HepG2 (cell line): ENCODE data around the gene UQCRHL. TPM values are rescaled to one million over a fixed set of nuclear protein-coding genes. Genes with fewer than 3 reads are reported as not detected.

Source experiments
- BORCS8-MEF2B ChIP-seq: sonication (generic); formaldehyde crosslinking; IDR thresholded peaks from 2 replicates; pipeline ENCODE4 v1.8.0; 2022; ENCODE audit warnings: mild to moderate bottlenecking, missing genetic modification reagents
- FOXM1 ChIP-seq: sonication (generic); formaldehyde crosslinking; IDR thresholded peaks from 2 replicates; pipeline ENCODE4 v1.5.0; 2020; ENCODE audit warnings: missing genetic modification reagents
- HMG20B ChIP-seq: conservative IDR thresholded peaks from 2 replicates; pipeline ENCODE4 v1.6.1; 2016; ENCODE audit warnings: missing genetic modification reagents, missing compliant biosample characterization
- KAT8 ChIP-seq: IDR thresholded peaks from 2 replicates; pipeline ENCODE4 v1.6.1; 2016; ENCODE audit warnings: missing genetic modification reagents, missing compliant biosample characterization
- NFE2L2 ChIP-seq: fragments of 150-350 bp; IDR thresholded peaks from 2 replicates; pipeline ENCODE4 v1.6.1; 2014; ENCODE audit warnings: low read length
- NR2F2 ChIP-seq: IDR thresholded peaks from 2 replicates; pipeline ENCODE4 v1.6.1; 2012; ENCODE audit warnings: low read depth, inconsistent platforms, borderline replicate concordance
- RFX5 ChIP-seq: IDR thresholded peaks from 2 replicates; pipeline ENCODE4 v1.6.1; 2011; ENCODE audit warnings: low read depth, low read length, improper control_type of control experiment
- ZBTB20 ChIP-seq: sonication (generic); formaldehyde crosslinking; IDR thresholded peaks from 2 replicates; pipeline ENCODE4 v1.8.1; 2023; ENCODE audit warnings: missing genetic modification reagents, low read depth, mild to moderate bottlenecking, borderline replicate concordance
- ZBTB42 ChIP-seq: sonication (generic); formaldehyde crosslinking; IDR thresholded peaks from 2 replicates; pipeline ENCODE4 v1.5.0; 2020; ENCODE audit warnings: mild to moderate bottlenecking, missing genetic modification reagents
- ZNF205 ChIP-seq: IDR thresholded peaks from 2 replicates; pipeline ENCODE4 v1.6.1; 2018; ENCODE audit warnings: missing biosample characterization, missing genetic modification reagents
- ZNF230 ChIP-seq: sonication (generic); formaldehyde crosslinking; IDR thresholded peaks from 2 replicates; pipeline ENCODE4 v1.4.0; 2020; ENCODE audit warnings: mild to moderate bottlenecking, missing genetic modification reagents
- ZNF451 ChIP-seq: sonication (generic); formaldehyde crosslinking; IDR thresholded peaks from 2 replicates; pipeline ENCODE4 v1.5.0; 2020; ENCODE audit warnings: mild to moderate bottlenecking, missing genetic modification reagents
- ZNF547 ChIP-seq: sonication (generic); formaldehyde crosslinking; IDR thresholded peaks from 2 replicates; pipeline ENCODE4 v1.5.1; 2020; ENCODE audit warnings: mild to moderate bottlenecking, missing genetic modification reagents
- ZNF569 ChIP-seq: sonication (generic); formaldehyde crosslinking; IDR thresholded peaks from 2 replicates; pipeline ENCODE4 v1.5.0; 2020; ENCODE audit warnings: mild to moderate bottlenecking, missing genetic modification reagents, moderate library complexity, borderline replicate concordance
- polyA plus RNA-seq, 8 experiments: library from polyadenylated mRNA; depleted of rRNA in 3 of 8; stranded (reverse) in 7 of 8; unstranded in 1 of 8; fragments of >200 nt; fragmentation: Illumina TruSeq in 4 of 8; extraction: Trizol in 4 of 8; gene quantifications; 2 replicates each; pipeline versions ENCODE4 v1.2.1 to v1.2.3, GENCODE V29; 2011 to 2016; ENCODE audit warnings: low read depth in 4 of 8, missing spikeins in 1 of 8, mixed read lengths in 1 of 8; ENCODE audit not compliant: insufficient read depth in 1 of 8
- total RNA-seq, 5 experiments: library from RNA; depleted of rRNA; stranded (reverse); fragments of >200 nt; fragmentation: Illumina TruSeq; extraction: Trizol; gene quantifications; 2 replicates each; pipeline ENCODE4 v1.2.3, GENCODE V29; 2016; ENCODE audit warnings: low read depth in 1 of 5
- TF ChIP-seq, protein P1 (sequence below): sonication (generic); formaldehyde crosslinking; IDR thresholded peaks from 2 replicates; pipeline ENCODE4 v1.8.0; 2022; ENCODE audit warnings: mild to moderate bottlenecking, missing genetic modification reagents, borderline replicate concordance
- TF ChIP-seq, protein P2 (sequence below): sonication (generic); formaldehyde crosslinking; IDR thresholded peaks from 2 replicates; pipeline ENCODE4 v1.8.1; 2023; ENCODE audit warnings: missing genetic modification reagents, inconsistent platforms, borderline replicate concordance
- TF ChIP-seq, protein P3 (sequence below): IDR thresholded peaks from 2 replicates; pipeline ENCODE4 v1.4.0; 2020; ENCODE audit warnings: mild to moderate bottlenecking, missing genetic modification reagents
- TF ChIP-seq, protein P4 (sequence below): IDR thresholded peaks from 2 replicates; pipeline ENCODE4 v1.6.1; 2016; ENCODE audit warnings: low read depth, control low read depth
- TF ChIP-seq, protein P5 (sequence below): sonication (generic); formaldehyde crosslinking; IDR thresholded peaks from 2 replicates; pipeline ENCODE4 v1.9.0; 2021; ENCODE audit warnings: missing genetic modification reagents, borderline replicate concordance

Gene UQCRHL
- total and polyA plus RNA-seq, 2 of the 13 experiments (the other 11 are each of a cell fraction or from before 2014, with no cell fraction given), result 1.8 to 2.3 TPM

DNA sequence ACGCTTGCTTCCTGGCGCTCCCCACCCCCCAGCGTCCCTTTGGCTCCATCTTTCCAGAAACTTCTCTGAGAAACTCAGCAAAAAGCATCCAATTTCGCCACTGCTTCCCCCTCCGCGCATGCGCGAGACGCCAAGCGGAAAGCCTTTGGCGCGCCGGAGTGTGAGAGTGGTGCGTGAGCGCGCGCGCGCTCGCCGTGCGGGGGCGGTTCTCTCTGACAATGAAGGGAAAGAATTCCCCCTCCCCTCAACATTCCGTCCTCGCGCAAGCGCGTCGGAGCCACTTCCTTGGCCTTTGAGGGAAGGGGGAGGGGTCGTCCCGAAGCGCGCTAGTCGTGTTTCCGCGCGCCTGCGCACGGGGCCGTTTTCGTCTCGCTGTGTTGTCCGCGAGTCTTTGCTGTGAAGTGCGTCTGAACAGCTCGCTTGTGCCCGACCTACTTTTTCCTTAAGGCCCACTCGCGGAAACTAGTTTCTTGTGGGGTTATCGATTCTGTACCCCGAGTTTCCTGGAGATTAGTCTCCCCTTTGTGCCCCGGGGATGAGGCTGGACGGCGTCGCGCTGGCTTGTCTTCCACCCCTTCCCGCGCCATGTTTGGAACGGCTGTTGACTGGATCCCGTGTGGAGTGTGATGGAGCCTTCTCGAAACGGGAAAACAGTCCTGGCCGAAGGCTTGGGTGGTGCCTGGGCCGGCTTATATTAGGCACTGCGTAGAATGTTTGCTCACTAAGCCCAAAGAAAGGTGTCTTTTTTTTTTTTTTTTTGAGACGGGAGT is 28.5 kb upstream of the UQCRHL start (continued):
- TF ChIP-seq, protein P1, sequence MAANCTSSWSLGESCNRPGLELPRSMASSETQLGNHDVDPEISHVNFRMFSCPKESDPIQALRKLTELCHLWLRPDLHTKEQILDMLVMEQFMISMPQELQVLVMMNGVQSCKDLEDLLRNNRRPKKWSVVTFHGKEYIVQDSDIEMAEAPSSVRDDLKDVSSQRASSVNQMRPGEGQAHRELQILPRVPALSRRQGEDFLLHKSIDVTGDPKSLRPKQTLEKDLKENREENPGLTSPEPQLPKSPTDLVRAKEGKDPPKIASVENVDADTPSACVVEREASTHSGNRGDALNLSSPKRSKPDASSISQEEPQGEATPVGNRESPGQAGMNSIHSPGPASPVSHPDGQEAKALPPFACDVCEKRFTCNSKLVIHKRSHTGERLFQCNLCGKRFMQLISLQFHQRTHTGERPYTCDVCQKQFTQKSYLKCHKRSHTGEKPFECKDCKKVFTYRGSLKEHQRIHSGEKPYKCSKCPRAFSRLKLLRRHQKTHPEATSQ (CRISPR knock-in tag), result peak; percentile 75; the same call in 1 of the 2 replicates
- TF ChIP-seq ZBTB42 (CRISPR knock-in tag) (no peak), FOXM1 (CRISPR knock-in tag) (no peak), NFE2L2 (no peak), RFX5 (peak; percentile 7; the same call in 1 of the 2 replicates), ZNF569 (no peak; the same call in 1 of the 2 replicates), BORCS8-MEF2B (peak; percentile 61), ZNF451 (no peak), HMG20B (CRISPR knock-in tag) (no peak; the same call in 1 of the 2 replicates), ZBTB20 (no peak; the same call in 1 of the 2 replicates), ZNF230 (CRISPR knock-in tag) (0 out of 2 replicates have a peak, but pooled peaks have one; percentile 38), ZNF205 (CRISPR knock-in tag) (no peak), ZNF547 (CRISPR knock-in tag) (no peak), KAT8 (CRISPR knock-in tag) (peak; percentile 46; the same call in 1 of the 2 replicates), NR2F2 (no peak)
- TF ChIP-seq, protein P2, sequence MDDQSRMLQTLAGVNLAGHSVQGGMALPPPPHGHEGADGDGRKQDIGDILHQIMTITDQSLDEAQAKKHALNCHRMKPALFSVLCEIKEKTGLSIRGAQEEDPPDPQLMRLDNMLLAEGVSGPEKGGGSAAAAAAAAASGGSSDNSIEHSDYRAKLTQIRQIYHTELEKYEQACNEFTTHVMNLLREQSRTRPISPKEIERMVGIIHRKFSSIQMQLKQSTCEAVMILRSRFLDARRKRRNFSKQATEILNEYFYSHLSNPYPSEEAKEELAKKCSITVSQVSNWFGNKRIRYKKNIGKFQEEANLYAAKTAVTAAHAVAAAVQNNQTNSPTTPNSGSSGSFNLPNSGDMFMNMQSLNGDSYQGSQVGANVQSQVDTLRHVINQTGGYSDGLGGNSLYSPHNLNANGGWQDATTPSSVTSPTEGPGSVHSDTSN (CRISPR knock-in tag), result 0 out of 2 replicates have a peak, but pooled peaks have one; percentile 43
- TF ChIP-seq, protein P3, sequence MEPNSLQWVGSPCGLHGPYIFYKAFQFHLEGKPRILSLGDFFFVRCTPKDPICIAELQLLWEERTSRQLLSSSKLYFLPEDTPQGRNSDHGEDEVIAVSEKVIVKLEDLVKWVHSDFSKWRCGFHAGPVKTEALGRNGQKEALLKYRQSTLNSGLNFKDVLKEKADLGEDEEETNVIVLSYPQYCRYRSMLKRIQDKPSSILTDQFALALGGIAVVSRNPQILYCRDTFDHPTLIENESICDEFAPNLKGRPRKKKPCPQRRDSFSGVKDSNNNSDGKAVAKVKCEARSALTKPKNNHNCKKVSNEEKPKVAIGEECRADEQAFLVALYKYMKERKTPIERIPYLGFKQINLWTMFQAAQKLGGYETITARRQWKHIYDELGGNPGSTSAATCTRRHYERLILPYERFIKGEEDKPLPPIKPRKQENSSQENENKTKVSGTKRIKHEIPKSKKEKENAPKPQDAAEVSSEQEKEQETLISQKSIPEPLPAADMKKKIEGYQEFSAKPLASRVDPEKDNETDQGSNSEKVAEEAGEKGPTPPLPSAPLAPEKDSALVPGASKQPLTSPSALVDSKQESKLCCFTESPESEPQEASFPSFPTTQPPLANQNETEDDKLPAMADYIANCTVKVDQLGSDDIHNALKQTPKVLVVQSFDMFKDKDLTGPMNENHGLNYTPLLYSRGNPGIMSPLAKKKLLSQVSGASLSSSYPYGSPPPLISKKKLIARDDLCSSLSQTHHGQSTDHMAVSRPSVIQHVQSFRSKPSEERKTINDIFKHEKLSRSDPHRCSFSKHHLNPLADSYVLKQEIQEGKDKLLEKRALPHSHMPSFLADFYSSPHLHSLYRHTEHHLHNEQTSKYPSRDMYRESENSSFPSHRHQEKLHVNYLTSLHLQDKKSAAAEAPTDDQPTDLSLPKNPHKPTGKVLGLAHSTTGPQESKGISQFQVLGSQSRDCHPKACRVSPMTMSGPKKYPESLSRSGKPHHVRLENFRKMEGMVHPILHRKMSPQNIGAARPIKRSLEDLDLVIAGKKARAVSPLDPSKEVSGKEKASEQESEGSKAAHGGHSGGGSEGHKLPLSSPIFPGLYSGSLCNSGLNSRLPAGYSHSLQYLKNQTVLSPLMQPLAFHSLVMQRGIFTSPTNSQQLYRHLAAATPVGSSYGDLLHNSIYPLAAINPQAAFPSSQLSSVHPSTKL (CRISPR knock-in tag), result peak; percentile 45; the same call in 1 of the 2 replicates
- TF ChIP-seq, protein P4, sequence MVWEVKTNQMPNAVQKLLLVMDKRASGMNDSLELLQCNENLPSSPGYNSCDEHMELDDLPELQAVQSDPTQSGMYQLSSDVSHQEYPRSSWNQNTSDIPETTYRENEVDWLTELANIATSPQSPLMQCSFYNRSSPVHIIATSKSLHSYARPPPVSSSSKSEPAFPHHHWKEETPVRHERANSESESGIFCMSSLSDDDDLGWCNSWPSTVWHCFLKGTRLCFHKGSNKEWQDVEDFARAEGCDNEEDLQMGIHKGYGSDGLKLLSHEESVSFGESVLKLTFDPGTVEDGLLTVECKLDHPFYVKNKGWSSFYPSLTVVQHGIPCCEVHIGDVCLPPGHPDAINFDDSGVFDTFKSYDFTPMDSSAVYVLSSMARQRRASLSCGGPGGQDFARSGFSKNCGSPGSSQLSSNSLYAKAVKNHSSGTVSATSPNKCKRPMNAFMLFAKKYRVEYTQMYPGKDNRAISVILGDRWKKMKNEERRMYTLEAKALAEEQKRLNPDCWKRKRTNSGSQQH (CRISPR knock-in tag), result no peak
- TF ChIP-seq, protein P5, sequence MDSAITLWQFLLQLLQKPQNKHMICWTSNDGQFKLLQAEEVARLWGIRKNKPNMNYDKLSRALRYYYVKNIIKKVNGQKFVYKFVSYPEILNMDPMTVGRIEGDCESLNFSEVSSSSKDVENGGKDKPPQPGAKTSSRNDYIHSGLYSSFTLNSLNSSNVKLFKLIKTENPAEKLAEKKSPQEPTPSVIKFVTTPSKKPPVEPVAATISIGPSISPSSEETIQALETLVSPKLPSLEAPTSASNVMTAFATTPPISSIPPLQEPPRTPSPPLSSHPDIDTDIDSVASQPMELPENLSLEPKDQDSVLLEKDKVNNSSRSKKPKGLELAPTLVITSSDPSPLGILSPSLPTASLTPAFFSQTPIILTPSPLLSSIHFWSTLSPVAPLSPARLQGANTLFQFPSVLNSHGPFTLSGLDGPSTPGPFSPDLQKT (CRISPR knock-in tag), result no peak
